ENCODE data around the gene SLC9A3.

The SLC9A3 gene

DNA sequence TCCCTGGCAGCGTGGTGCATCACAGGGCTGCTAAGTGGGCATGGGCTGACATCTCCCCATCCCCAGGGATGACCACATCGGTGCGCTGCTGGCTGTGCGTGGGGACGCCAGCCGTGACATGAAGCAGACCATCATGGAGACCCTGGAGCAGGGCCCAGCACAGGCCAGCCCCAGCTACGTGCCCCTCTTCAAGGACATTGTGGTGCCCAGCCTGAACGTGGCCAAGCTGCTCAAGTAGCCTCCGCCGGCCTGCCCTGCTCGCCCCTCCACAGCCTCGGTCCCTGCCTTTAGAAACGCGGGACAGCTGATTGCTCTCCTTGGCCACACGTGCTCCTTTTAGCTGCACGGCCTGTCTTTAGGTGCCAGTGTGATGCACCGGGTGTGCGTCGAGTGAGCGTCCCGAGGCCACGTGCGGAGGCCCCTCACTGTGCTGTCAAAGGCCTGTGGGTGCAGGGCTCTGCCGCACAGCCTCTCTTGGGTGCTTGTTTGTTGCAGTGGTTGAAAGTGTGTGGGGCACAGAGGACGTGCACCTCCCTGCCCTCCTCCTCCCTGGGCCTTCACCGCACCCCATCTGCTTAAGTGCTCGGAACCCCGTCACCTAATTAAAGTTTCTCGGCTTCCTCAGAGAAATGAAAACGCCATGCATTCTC is 57.5 kb downstream of the SLC9A3 start:
- WGBS (ENCODE audit: insufficient coverage), result 97% methylated on average over 28 of the region's 30 CpGs
- Histone ChIP-seq H3K27me3 (replicated peaks in 2 of 5; ENCODE audit: control insufficient read depth in 4 of 5, insufficient read depth in 5 of 5, low read length in 4 of 5) (no peaks in the 10 kb centered on the region), H3K9me3 (ENCODE audit: control extremely low read depth in 1 of 5, control insufficient read depth in 4 of 5, insufficient read depth in 2 of 5, low read depth in 1 of 5, low read length in 4 of 5) (no peaks in the 10 kb centered on the region), H3K27ac (ENCODE audit: insufficient read depth in 1 of 2, low read depth in 1 of 2, low read length in 2 of 2, poor library complexity in 1 of 2, severe bottlenecking in 2 of 2) (no peak overlapping the region), H3K4me1 (ENCODE audit: control extremely low read depth in 1 of 4, control insufficient read depth in 4 of 4, insufficient read depth in 4 of 4, low read length in 3 of 4) (peaks cover 1 to 12% (median 7%) of the 10 kb centered on the region in 4 experiments), H3K4me3 (ENCODE audit: control insufficient read depth in 1 of 7, extremely low read depth in 1 of 7, insufficient read depth in 4 of 7, low read depth in 2 of 7, low read length in 6 of 7) (no peak overlapping the region), H3K36me3 (ENCODE audit: control insufficient read depth in 4 of 4, insufficient read depth in 4 of 4, low read length in 3 of 4) (peaks cover 0 to 64% (median 37%) of the 10 kb centered on the region in 4 experiments)
- ChIA-PET POLR2A (no interaction called here), CTCF (interaction anchor here (0.8 kb wide), 1 partner anchor 18 kb away, joined by 3 read pairs; no protein-coding TSS in a partner anchor)
- no peak for DNase-seq

DNA sequence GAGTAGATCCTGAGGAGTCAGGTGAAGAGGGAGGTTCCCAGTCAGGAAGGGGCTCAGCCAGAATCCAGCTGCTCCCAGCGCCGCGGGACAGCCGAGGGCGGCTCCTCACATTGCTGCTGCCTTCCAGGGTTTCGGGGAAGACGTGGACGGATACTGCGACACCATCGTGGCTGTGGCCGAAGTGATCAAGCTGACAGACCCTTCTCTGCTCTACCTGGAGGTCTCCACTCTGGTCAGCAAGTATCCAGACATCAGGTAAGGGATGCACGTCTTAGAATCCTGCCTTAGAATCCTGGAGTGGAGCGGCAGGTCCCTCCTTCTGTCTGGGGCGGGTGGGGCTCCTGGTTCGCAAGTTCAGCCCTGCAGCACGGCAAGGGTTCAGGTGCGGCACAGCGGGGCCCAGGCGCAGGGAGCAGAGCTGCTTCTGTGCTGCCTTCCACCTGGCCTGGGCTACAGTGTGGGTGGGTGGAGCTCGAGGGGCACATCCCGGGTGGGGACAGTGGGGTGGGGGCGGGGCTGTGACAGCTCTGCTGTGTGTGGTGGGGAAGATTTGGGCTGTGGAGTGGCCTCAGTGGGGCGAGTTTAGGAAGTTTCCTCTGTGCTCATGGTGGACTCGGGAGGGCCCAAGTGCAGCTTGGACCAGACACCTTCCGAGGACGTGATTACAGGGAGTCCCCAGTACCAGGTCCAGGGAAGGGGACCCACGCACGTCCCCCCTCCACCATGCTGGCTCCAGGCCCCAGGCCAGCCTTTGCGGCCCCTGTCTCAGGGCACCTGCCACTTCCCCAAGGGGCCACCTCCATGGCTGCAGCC is 58.5 kb downstream of the SLC9A3 start:
- CTCF ChIA-PET, result interaction anchor here (0.8 to 1.1 kb wide), 2 partner anchors 17 to 19 kb away, joined by 3 read pairs; no protein-coding TSS in a partner anchor
- H3K27ac ChIP-seq (ENCODE audit: insufficient read depth in 1 of 2, low read depth in 1 of 2, low read length in 2 of 2, poor library complexity in 1 of 2, severe bottlenecking in 2 of 2), result no peak overlapping the region
- 98% methylated on average over 23 of the region's 29 CpGs for WGBS (ENCODE audit: insufficient coverage)

DNA sequence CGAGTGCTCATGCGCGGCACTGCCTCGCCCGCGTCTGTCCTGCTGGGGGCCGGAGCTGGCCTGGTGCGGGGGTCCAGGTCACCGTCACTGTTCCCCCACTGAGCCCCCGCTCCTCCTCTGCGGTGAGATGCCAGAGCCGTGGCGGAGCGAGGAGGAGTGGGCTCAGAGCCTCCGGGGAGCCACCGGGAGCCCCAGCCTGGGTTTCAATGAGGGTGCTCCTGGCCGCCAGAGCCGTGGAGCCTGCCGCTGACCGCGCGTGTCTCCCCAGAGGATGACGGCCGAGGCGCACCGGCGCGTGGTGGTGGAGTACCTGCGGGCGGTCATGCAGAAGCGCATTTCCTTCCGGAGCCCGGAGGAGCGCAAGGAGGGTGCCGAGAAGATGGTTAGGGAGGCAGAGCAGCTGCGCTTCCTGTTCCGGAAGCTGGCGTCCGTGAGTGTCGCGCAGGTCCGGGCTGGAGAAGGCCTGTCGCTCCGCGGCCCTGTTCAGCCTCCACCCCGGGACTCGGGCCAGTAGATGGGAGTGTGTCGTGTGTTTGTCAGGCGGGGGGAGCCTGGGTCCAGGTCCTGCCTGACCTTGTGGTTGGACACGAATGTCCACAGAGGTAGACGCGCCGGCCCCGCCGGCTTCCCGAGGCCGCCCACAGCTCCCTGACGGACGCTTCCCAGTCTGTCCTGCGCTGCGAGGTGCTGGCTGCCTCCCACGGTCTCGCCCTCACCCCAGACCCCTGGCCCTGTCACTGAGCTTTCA is 59.2 kb downstream of the SLC9A3 start:
- Histone ChIP-seq H3K9me3 (ENCODE audit: control extremely low read depth in 1 of 5, control insufficient read depth in 4 of 5, insufficient read depth in 2 of 5, low read depth in 1 of 5, low read length in 4 of 5) (no peaks in the 10 kb centered on the region), H3K27me3 (replicated peaks in 2 of 5; ENCODE audit: control insufficient read depth in 4 of 5, insufficient read depth in 5 of 5, low read length in 4 of 5) (no peaks in the 10 kb centered on the region), H3K4me1 (ENCODE audit: control extremely low read depth in 1 of 4, control insufficient read depth in 4 of 4, insufficient read depth in 4 of 4, low read length in 3 of 4) (peaks cover 0 to 6% (median 0%) of the 10 kb centered on the region in 4 experiments), H3K4me3 (ENCODE audit: control insufficient read depth in 1 of 7, extremely low read depth in 1 of 7, insufficient read depth in 4 of 7, low read depth in 2 of 7, low read length in 6 of 7) (no peak overlapping the region), H3K36me3 (ENCODE audit: control insufficient read depth in 4 of 4, insufficient read depth in 4 of 4, low read length in 3 of 4) (peaks cover 3 to 72% (median 43%) of the 10 kb centered on the region in 4 experiments), H3K27ac (ENCODE audit: insufficient read depth in 1 of 2, low read depth in 1 of 2, low read length in 2 of 2, poor library complexity in 1 of 2, severe bottlenecking in 2 of 2) (no peak overlapping the region)
- WGBS (ENCODE audit: insufficient coverage), result 96% methylated on average over 62 of the region's 63 CpGs
- ChIA-PET POLR2A (no interaction called here), CTCF (interaction anchor here (1.1 kb wide), 1 partner anchor 18 kb away, joined by 3 read pairs; no protein-coding TSS in a partner anchor)
- no peak for DNase-seq

More for the DNA sequence above, 58.5 kb downstream of the SLC9A3 start:
- Histone ChIP-seq H3K4me1 (ENCODE audit: control extremely low read depth in 1 of 4, control insufficient read depth in 4 of 4, insufficient read depth in 4 of 4, low read length in 3 of 4) (peaks cover 0 to 6% (median 0%) of the 10 kb centered on the region in 4 experiments), H3K27me3 (replicated peaks in 2 of 5; ENCODE audit: control insufficient read depth in 4 of 5, insufficient read depth in 5 of 5, low read length in 4 of 5) (no peaks in the 10 kb centered on the region), H3K36me3 (ENCODE audit: control insufficient read depth in 4 of 4, insufficient read depth in 4 of 4, low read length in 3 of 4) (peaks cover 0 to 68% (median 37%) of the 10 kb centered on the region in 4 experiments), H3K9me3 (ENCODE audit: control extremely low read depth in 1 of 5, control insufficient read depth in 4 of 5, insufficient read depth in 2 of 5, low read depth in 1 of 5, low read length in 4 of 5) (no peaks in the 10 kb centered on the region), H3K4me3 (ENCODE audit: control insufficient read depth in 1 of 7, extremely low read depth in 1 of 7, insufficient read depth in 4 of 7, low read depth in 2 of 7, low read length in 6 of 7) (no peak overlapping the region)
- POLR2A ChIA-PET, result no interaction called here
- DNase-seq, result no peak

DNA sequence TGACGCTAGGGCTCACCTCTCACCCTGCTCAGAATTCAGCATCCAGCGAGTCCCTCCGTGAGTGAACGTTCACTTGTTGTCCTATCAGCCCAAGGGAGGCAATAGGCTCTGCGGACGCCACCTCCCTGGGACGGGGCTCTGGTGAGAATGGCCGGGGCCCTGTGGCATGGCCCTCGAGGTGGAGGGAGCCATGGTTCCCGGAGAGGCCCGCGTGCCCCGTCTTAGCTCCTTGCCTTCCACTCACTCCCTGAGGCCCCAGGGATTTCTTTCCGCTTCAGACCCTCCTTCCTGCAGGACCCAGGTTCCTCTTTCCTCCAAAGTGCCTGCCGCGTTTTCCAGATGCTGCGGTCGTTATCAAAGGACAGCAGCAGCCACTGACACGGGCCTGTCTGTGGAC is 59.8 kb downstream of the SLC9A3 start:
- DNase-seq, result no peak
- H3K27ac ChIP-seq (ENCODE audit: insufficient read depth in 1 of 2, low read depth in 1 of 2, low read length in 2 of 2, poor library complexity in 1 of 2, severe bottlenecking in 2 of 2), result no peak overlapping the region
- H3K27me3 ChIP-seq (replicated peaks in 2 of 5; ENCODE audit: control insufficient read depth in 4 of 5, insufficient read depth in 5 of 5, low read length in 4 of 5), result no peaks in the 10 kb centered on the region
- H3K4me1 ChIP-seq (ENCODE audit: control extremely low read depth in 1 of 4, control insufficient read depth in 4 of 4, insufficient read depth in 4 of 4, low read length in 3 of 4), result peaks cover 0 to 6% (median 0%) of the 10 kb centered on the region in 4 experiments
- H3K36me3 ChIP-seq (ENCODE audit: control insufficient read depth in 4 of 4, insufficient read depth in 4 of 4, low read length in 3 of 4), result peaks cover 3 to 72% (median 45%) of the 10 kb centered on the region in 4 experiments
- ChIA-PET POLR2A (no interaction called here), CTCF (no interaction called here)
- H3K9me3 ChIP-seq (ENCODE audit: control extremely low read depth in 1 of 5, control insufficient read depth in 4 of 5, insufficient read depth in 2 of 5, low read depth in 1 of 5, low read length in 4 of 5), result no peaks in the 10 kb centered on the region
- H3K4me3 ChIP-seq (ENCODE audit: control insufficient read depth in 1 of 7, extremely low read depth in 1 of 7, insufficient read depth in 4 of 7, low read depth in 2 of 7, low read length in 6 of 7), result no peak overlapping the region
- 96% methylated on average over 19 of the region's 19 CpGs for WGBS (ENCODE audit: insufficient coverage)

DNA sequence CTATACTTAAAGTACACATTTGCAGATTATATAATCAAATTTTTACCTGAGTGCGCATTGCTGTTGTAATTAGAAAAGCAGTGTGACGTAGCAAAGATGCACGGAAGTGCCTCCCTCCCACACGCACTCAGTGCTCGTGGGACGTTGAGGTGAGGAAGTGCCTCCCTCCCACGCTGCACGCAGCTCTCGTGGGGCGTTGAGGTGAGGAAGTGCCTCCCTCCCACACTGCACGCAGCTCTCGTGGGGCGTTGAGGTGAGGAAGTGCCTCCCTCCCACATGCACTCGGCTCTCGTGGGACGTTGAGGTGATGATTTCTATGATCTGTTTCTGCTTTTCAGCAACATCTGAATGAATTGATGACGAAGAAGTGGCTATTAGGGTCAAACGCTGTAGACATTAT is 60.3 kb downstream of the SLC9A3 start:
- H3K9me3 ChIP-seq (ENCODE audit: control extremely low read depth in 1 of 5, control insufficient read depth in 4 of 5, insufficient read depth in 2 of 5, low read depth in 1 of 5, low read length in 4 of 5), result no peaks in the 10 kb centered on the region
- peaks cover 0 to 6% (median 0%) of the 10 kb centered on the region in 4 experiments for H3K4me1 ChIP-seq (ENCODE audit: control extremely low read depth in 1 of 4, control insufficient read depth in 4 of 4, insufficient read depth in 4 of 4, low read length in 3 of 4)
- H3K27ac ChIP-seq (ENCODE audit: insufficient read depth in 1 of 2, low read depth in 1 of 2, low read length in 2 of 2, poor library complexity in 1 of 2, severe bottlenecking in 2 of 2), result no peak overlapping the region
- POLR2A ChIA-PET, result no interaction called here
- H3K27me3 ChIP-seq (replicated peaks in 2 of 5; ENCODE audit: control insufficient read depth in 4 of 5, insufficient read depth in 5 of 5, low read length in 4 of 5), result no peaks in the 10 kb centered on the region
- H3K36me3 ChIP-seq (ENCODE audit: control insufficient read depth in 4 of 4, insufficient read depth in 4 of 4, low read length in 3 of 4), result peaks cover 3 to 74% (median 48%) of the 10 kb centered on the region in 4 experiments
- CTCF ChIA-PET, result no interaction called here
- WGBS (ENCODE audit: insufficient coverage), result 84% methylated on average over 7 of the region's 18 CpGs
- no peak overlapping the region for H3K4me3 ChIP-seq (ENCODE audit: control insufficient read depth in 1 of 7, extremely low read depth in 1 of 7, insufficient read depth in 4 of 7, low read depth in 2 of 7, low read length in 6 of 7)
- peak in 1 of 3 donors; percentile 46 for DNase-seq

DNA sequence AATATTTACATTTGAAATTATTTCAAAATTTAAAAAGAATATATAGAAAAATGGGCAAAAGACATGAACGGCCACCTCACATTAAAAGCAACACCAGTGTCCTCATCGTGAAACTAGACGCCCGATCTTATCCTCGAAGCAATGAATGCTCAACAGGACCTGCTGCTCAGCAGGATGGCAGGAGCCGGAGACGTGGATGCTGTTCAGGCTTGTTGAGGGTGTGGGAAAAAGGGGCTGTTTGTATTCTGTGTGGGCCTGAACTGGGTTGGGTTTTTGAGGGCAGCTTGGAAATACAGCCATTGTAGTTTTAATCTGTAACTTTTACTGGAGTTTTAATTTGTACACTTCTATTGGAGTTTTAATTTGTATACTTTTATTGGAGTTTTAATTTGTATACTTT is 60.9 kb downstream of the SLC9A3 start:
- Histone ChIP-seq H3K4me3 (ENCODE audit: control insufficient read depth in 1 of 7, extremely low read depth in 1 of 7, insufficient read depth in 4 of 7, low read depth in 2 of 7, low read length in 6 of 7) (no peak overlapping the region), H3K36me3 (ENCODE audit: control insufficient read depth in 4 of 4, insufficient read depth in 4 of 4, low read length in 3 of 4) (peaks cover 3 to 81% (median 53%) of the 10 kb centered on the region in 4 experiments), H3K27me3 (replicated peaks in 2 of 5; ENCODE audit: control insufficient read depth in 4 of 5, insufficient read depth in 5 of 5, low read length in 4 of 5) (no peaks in the 10 kb centered on the region), H3K9me3 (ENCODE audit: control extremely low read depth in 1 of 5, control insufficient read depth in 4 of 5, insufficient read depth in 2 of 5, low read depth in 1 of 5, low read length in 4 of 5) (no peaks in the 10 kb centered on the region), H3K4me1 (ENCODE audit: control extremely low read depth in 1 of 4, control insufficient read depth in 4 of 4, insufficient read depth in 4 of 4, low read length in 3 of 4) (peaks cover 0 to 6% (median 0%) of the 10 kb centered on the region in 4 experiments), H3K27ac (ENCODE audit: insufficient read depth in 1 of 2, low read depth in 1 of 2, low read length in 2 of 2, poor library complexity in 1 of 2, severe bottlenecking in 2 of 2) (no peak overlapping the region)
- no peak for DNase-seq
- 84% methylated on average over 7 of the region's 7 CpGs for WGBS (ENCODE audit: insufficient coverage)
- CTCF ChIA-PET, result no interaction called here
- POLR2A ChIA-PET, result no interaction called here
